Measurements from ENCODE around the gene LCN1. TPM values are rescaled to one million over a fixed set of nuclear protein-coding genes. Genes with fewer than 3 reads are reported as not detected.

LCN1 gene
- total and polyA plus RNA-seq, 2 of the 4 experiments (the other 2 are of a cell fraction): not detected

- no peaks in the 10 kb centered on the region for H3K79me1 ChIP-seq (ENCODE audit: low read depth in 1 of 2, low read length in 2 of 2)
These were observed 30.2 kb upstream of the LCN1 start for GRCh38 chr9:135490980-135491464.

More at GRCh38 chr9:135490980-135491464, 30.2 kb upstream of the LCN1 start:
- Histone ChIP-seq H3K9me3 (ENCODE audit: control insufficient read depth, insufficient read depth, low read length) (no peaks in the 10 kb centered on the region), H3K23ac (ENCODE audit: low read depth, low read length) (no peak overlapping the region), H3K9ac (ENCODE audit: low read depth, low read length) (no peak overlapping the region), H2AK9ac (replicated peaks; ENCODE audit: low read depth, low read length, poor library complexity) (no peak overlapping the region), H4K91ac (ENCODE audit: insufficient read depth, low read depth, low read length) (no peak overlapping the region), H3K4me2 (ENCODE audit: low read depth, low read length) (no peak overlapping the region), H3K4me1 (ENCODE audit: control insufficient read depth, insufficient read depth, low read length) (no peaks in the 10 kb centered on the region; the same call in 1 of the 2 replicates), H2BK5ac (ENCODE audit: low read depth, low read length, poor library complexity, severe bottlenecking) (no peak overlapping the region), H3K14ac (replicated peaks; ENCODE audit: low read depth, low read length) (no peak overlapping the region), H2BK20ac (ENCODE audit: low read depth, low read length) (no peak overlapping the region), H4K20me1 (ENCODE audit: insufficient read depth, low read length) (no peaks in the 10 kb centered on the region), H3K56ac (ENCODE audit: extremely low read depth, insufficient read depth, low read length) (no peak overlapping the region), H4K5ac (ENCODE audit: low read depth, low read length) (no peak overlapping the region), H3K4ac (ENCODE audit: low read depth, low read length) (no peak overlapping the region), H3K27me3 (ENCODE audit: control insufficient read depth, insufficient read depth, low read length) (no peaks in the 10 kb centered on the region), H3K36me3 (ENCODE audit: control insufficient read depth, insufficient read depth, low read length) (peaks cover 16% of the 10 kb centered on the region), H2BK120ac (ENCODE audit: low read depth, low read length) (no peak overlapping the region), H4K8ac (ENCODE audit: low read depth in 2 of 2, low read length in 2 of 2) (no peak overlapping the region), H3K9me1 (ENCODE audit: insufficient read depth, low read length) (no peaks in the 10 kb centered on the region; the same call in 1 of the 2 replicates), H3K18ac (ENCODE audit: low read depth, low read length) (no peak overlapping the region), H3K4me3 (ENCODE audit: insufficient read depth, low read depth, low read length) (no peak overlapping the region), H2AK5ac (ENCODE audit: low read depth, low read length) (no peak overlapping the region), H2AFZ (replicated peaks; ENCODE audit: low read length, poor library complexity) (no peak overlapping the region), H2BK15ac (ENCODE audit: low read depth, low read length) (no peak overlapping the region), H3K27ac (ENCODE audit: insufficient read depth, low read length) (no peak overlapping the region)
- in situ Hi-C loops (cut with MboI; ENCODE audit: low sequenced_read_pairs) (no loop called here), intact Hi-C loops (cut with micrococcal nuclease) (no loop called here), dilution Hi-C loops (cut with HindIII; ENCODE audit: low sequenced_read_pairs, unreplicated experiment) (no loop called here)
- CTCF ChIA-PET: no interaction called here
- POLR2A ChIA-PET (ENCODE audit: unreplicated experiment): no interaction called here
- no peak for DNase-seq
- TF ChIP-seq NFE2L2 (IDR thresholded peaks at IDR 0.05; ENCODE audit: low read depth, low read length) (no peak), USF2 (IDR thresholded peaks at IDR 0.05; ENCODE audit: low read depth, low read length) (0 out of 2 replicates have a peak, but pooled peaks have one; percentile 8), FOS (IDR thresholded peaks at IDR 0.05; ENCODE audit: low read depth, low read length) (no peak)
- BruUV-seq (replicated peaks): no TSS peak
- ATAC-seq (ENCODE audit: low read depth): no peak; the same call in 1 of the 2 replicates
- WGBS, 2 experiments (ENCODE audit: extremely low coverage in 2 of 2, insufficient read length in 1 of 2): no CpG with 5 or more reads among the region's 18 CpGs

All from IMR-90 (cell line).